Mammary epithelial cell (primary cell): ENCODE results near the gene TIFAB.

Experiments
- CTCF ChIP-seq, 2 donors: IDR thresholded peaks in 1 of 2; conservative IDR thresholded peaks in 1 of 2; 2 replicates each; pipeline ENCODE4 v1.5.1; 2011 to 2012; ENCODE audit warnings: inconsistent platforms in 2 of 2, low read length in 2 of 2, mild to moderate bottlenecking in 2 of 2, control low read depth in 1 of 2, low read depth in 1 of 2; ENCODE audit not compliant: insufficient read depth in 1 of 2; ENCODE audit errors: extremely low read depth in 1 of 2
- EZH2 ChIP-seq: IDR thresholded peaks from 2 replicates; pipeline ENCODE4 v1.6.1; 2012; ENCODE audit warnings: low read length, inconsistent platforms, borderline replicate concordance

GRCh38 chr5:135448791-135449507 lies 3.2 kb downstream of the TIFAB start:
- no peak for TF ChIP-seq CTCF (conservative IDR thresholded peaks at IDR 0.05 in 1 of 2, IDR thresholded peaks at IDR 0.05 in 1 of 2; ENCODE audit: extremely low read depth in 1 of 2, insufficient read depth in 1 of 2, low read depth in 1 of 2, low read length in 2 of 2)
- no peak for TF ChIP-seq EZH2
